Heart left ventricle (tissue), 13 donors: ENCODE results near the gene CDH2.

Experiments
- CTCF ChIP-seq, 12 donors: fragments of 200-600 bp; sonication (generic) in 4 of 12; IDR thresholded peaks; one replicate each; pipeline versions ENCODE4 v1.5.0 to v1.8.0; 2018 to 2022; ENCODE audit warnings: antibody characterized with exemption in 12 of 12, mild to moderate bottlenecking in 5 of 12
- POLR2A ChIP-seq, 2 donors: fragments of 450-650 bp; IDR thresholded peaks; one replicate each; pipeline ENCODE4 v1.6.1; 2017; ENCODE audit warnings: antibody characterized with exemption in 2 of 2, mild to moderate bottlenecking in 2 of 2, moderate library complexity in 2 of 2
- donor health status: ischemic (EF 13 %, LVEDD 7.1; RV severe dilation, severe dysfunction).
- donor health status: DM: no; HTN: yes; CAD: no.
- donor health status: DM: no; HTN: no; CAD: no.
- donor health status: ischemic (EF 25% LVEDD 6.9; RV normal size, moderate dysfunction).
- donor health status: ischemic (EF 25% LVEDD 5.7; RV mildly dilated, moderate dysfunction).
- donor health status: ischemic (EF 35%, LVEDD 5.7; RV mildly dilated, moderate dysfunction).
- donor health status: nonischemic (EF 11% LVEDD 7.7; RV severe dilation, severe dysfunction).
- donor health status: DM: yes; HTN: yes; CAD: no.
- donor health status: PGD.
- donor health status: ischemic (EF 29% LVEDD 5.4; RV normal size, mild dysfunction).
- donor health status: nonischemic (EF 23%, LVEDD 6.1; RV moderate dilation, normal function).

GRCh38 chr18:28198620-28199019, 21.7 kb upstream of the CDH2 start:
- TF ChIP-seq CTCF (IDR thresholded peaks at IDR 0.05) (no peak), POLR2A (IDR thresholded peaks at IDR 0.05) (no peak)
